Activated CD4-positive, alpha-beta T cell treated with anti-CD3 and anti-CD28 coated beads, Interleukin-2, amount 10 ng/mL, durations not matched to agents 24 days and 14 days (primary cell): ENCODE measurements around the gene MAPK14. TPM values are rescaled to one million over a fixed set of nuclear protein-coding genes. Genes with fewer than 3 reads are reported as not detected.
A peak's percentile ranks its signal among the peaks of the same experiment; 100 is the strongest.

ENCODE experiments used
- DNase-seq: peaks from one replicate; pipeline ENCODE4 v3.0.0; 2022
- H3K27ac Mint-ChIP-seq: one replicate; pipeline ENCODE4 v1.8.0; 2022; ENCODE audit warnings: mild to moderate bottlenecking, mixed read lengths
- H3K27me3 Mint-ChIP-seq: one replicate; pipeline ENCODE4 v1.8.0; 2022; ENCODE audit warnings: mixed read lengths
- H3K36me3 Mint-ChIP-seq: one replicate; pipeline ENCODE4 v1.8.0; 2022; ENCODE audit warnings: low read depth, mild to moderate bottlenecking, mixed read lengths
- H3K4me1 Mint-ChIP-seq: one replicate; pipeline ENCODE4 v1.8.0; 2021; ENCODE audit warnings: mixed read lengths
- H3K4me3 Mint-ChIP-seq: one replicate; pipeline ENCODE4 v1.8.0; 2022; ENCODE audit warnings: mild to moderate bottlenecking, moderate library complexity, mixed read lengths
- H3K9me3 Mint-ChIP-seq: one replicate; pipeline ENCODE4 v1.8.0; 2021; ENCODE audit warnings: mixed read lengths
- intact Hi-C: fragments of 100-400 bp; cut with micrococcal nuclease; formaldehyde crosslinking; loops from one replicate; pipeline ENCODE4 v1.15.1; 2023
- total RNA-seq: library from RNA; stranded (reverse); gene quantifications from 2 replicates; pipeline ENCODE4 v1.2.3, GENCODE V29; 2022

The MAPK14 gene
- total RNA-seq, 1 donor from 2014 or later, result 42.5 TPM

GRCh38 chr6:36050305-36050704, 22.7 kb downstream of the MAPK14 start:
- Mint-ChIP-seq H3K4me3 (no peak overlapping the region), H3K27me3 (no peaks in the 10 kb centered on the region), H3K9me3 (no peaks in the 10 kb centered on the region), H3K27ac (no peak overlapping the region), H3K36me3 (peaks cover 10% of the 10 kb centered on the region), H3K4me1 (peaks cover 9% of the 10 kb centered on the region)
- peak; percentile 61 for DNase-seq
- intact Hi-C loops, result no loop called here

GRCh38 chr6:36050947-36051710, 23.5 kb downstream of the MAPK14 start:
- no peaks in the 10 kb centered on the region for H3K27me3 Mint-ChIP-seq
- intact Hi-C loops, result no loop called here

GRCh38 chr6:36052097-36052496, 24.5 kb downstream of the MAPK14 start:
- peaks cover 15% of the 10 kb centered on the region for H3K36me3 Mint-ChIP-seq
- H3K9me3 Mint-ChIP-seq, result no peaks in the 10 kb centered on the region
- H3K4me1 Mint-ChIP-seq, result peaks cover 7% of the 10 kb centered on the region
- no peak overlapping the region for H3K27ac Mint-ChIP-seq
- no peak overlapping the region for H3K4me3 Mint-ChIP-seq
- no peaks in the 10 kb centered on the region for H3K27me3 Mint-ChIP-seq
- no peak for DNase-seq
- intact Hi-C loops, result no loop called here

More at GRCh38 chr6:36050947-36051710, 23.5 kb downstream of the MAPK14 start:
- DNase-seq, result no peak
- H3K4me1 Mint-ChIP-seq, result peaks cover 9% of the 10 kb centered on the region
- no peaks in the 10 kb centered on the region for H3K9me3 Mint-ChIP-seq
- peaks cover 14% of the 10 kb centered on the region for H3K36me3 Mint-ChIP-seq
- no peak overlapping the region for H3K27ac Mint-ChIP-seq
- H3K4me3 Mint-ChIP-seq, result no peak overlapping the region

- H3K36me3 Mint-ChIP-seq, result peaks cover 16% of the 10 kb centered on the region
- intact Hi-C loops, result no loop called here
- H3K9me3 Mint-ChIP-seq, result no peaks in the 10 kb centered on the region
- no peaks in the 10 kb centered on the region for H3K27me3 Mint-ChIP-seq
- H3K4me1 Mint-ChIP-seq, result peaks cover 5% of the 10 kb centered on the region
- DNase-seq, result no peak
- no peak overlapping the region for H3K27ac Mint-ChIP-seq
- H3K4me3 Mint-ChIP-seq, result no peak overlapping the region
Observed at GRCh38 chr6:36053878-36054277, 26.3 kb downstream of the MAPK14 start.

- peaks cover 5% of the 10 kb centered on the region for H3K4me1 Mint-ChIP-seq
- no peaks in the 10 kb centered on the region for H3K9me3 Mint-ChIP-seq
- H3K4me3 Mint-ChIP-seq, result no peak overlapping the region
- no peak overlapping the region for H3K27ac Mint-ChIP-seq
- H3K36me3 Mint-ChIP-seq, result peaks cover 18% of the 10 kb centered on the region
- intact Hi-C loops, result no loop called here
- no peaks in the 10 kb centered on the region for H3K27me3 Mint-ChIP-seq
- DNase-seq, result no peak
Observed at GRCh38 chr6:36054415-36054814, 26.8 kb downstream of the MAPK14 start.

- DNase-seq, result no peak
- Mint-ChIP-seq H3K27me3 (no peaks in the 10 kb centered on the region), H3K4me3 (no peak overlapping the region), H3K36me3 (peaks cover 23% of the 10 kb centered on the region), H3K27ac (peak overlapping the region; percentile 8), H3K9me3 (no peaks in the 10 kb centered on the region), H3K4me1 (peaks cover 5% of the 10 kb centered on the region)
- intact Hi-C loops, result no loop called here
Observed at GRCh38 chr6:36054956-36055355, 27.3 kb downstream of the MAPK14 start.

- Mint-ChIP-seq H3K36me3 (peaks cover 33% of the 10 kb centered on the region), H3K27ac (no peak overlapping the region), H3K4me3 (no peak overlapping the region), H3K9me3 (no peaks in the 10 kb centered on the region), H3K27me3 (no peaks in the 10 kb centered on the region), H3K4me1 (peaks cover 5% of the 10 kb centered on the region)
- no peak for DNase-seq
- intact Hi-C loops, result no loop called here
Observed at GRCh38 chr6:36056178-36056577, 28.6 kb downstream of the MAPK14 start.

- H3K27me3 Mint-ChIP-seq, result no peaks in the 10 kb centered on the region
- H3K4me3 Mint-ChIP-seq, result no peak overlapping the region
- no peaks in the 10 kb centered on the region for H3K9me3 Mint-ChIP-seq
- no peak for DNase-seq
- peaks cover 19% of the 10 kb centered on the region for H3K4me1 Mint-ChIP-seq
- intact Hi-C loops, result no loop called here
- H3K27ac Mint-ChIP-seq, result no peak overlapping the region
- H3K36me3 Mint-ChIP-seq, result peaks cover 42% of the 10 kb centered on the region
Observed at GRCh38 chr6:36061236-36061635, 33.6 kb downstream of the MAPK14 start.

GRCh38 chr6:36062247-36062646, 34.6 kb downstream of the MAPK14 start:
- H3K27me3 Mint-ChIP-seq, result no peaks in the 10 kb centered on the region
- H3K9me3 Mint-ChIP-seq, result no peaks in the 10 kb centered on the region
- intact Hi-C loops, result no loop called here
- no peak for DNase-seq
- no peak overlapping the region for H3K4me3 Mint-ChIP-seq
- no peak overlapping the region for H3K27ac Mint-ChIP-seq
- H3K36me3 Mint-ChIP-seq, result peaks cover 43% of the 10 kb centered on the region
- H3K4me1 Mint-ChIP-seq, result peaks cover 24% of the 10 kb centered on the region

- H3K4me1 Mint-ChIP-seq, result peaks cover 34% of the 10 kb centered on the region
- peaks cover 46% of the 10 kb centered on the region for H3K36me3 Mint-ChIP-seq
- H3K9me3 Mint-ChIP-seq, result no peaks in the 10 kb centered on the region
- no peak for DNase-seq
- intact Hi-C loops, result no loop called here
- H3K27ac Mint-ChIP-seq, result no peak overlapping the region
- no peaks in the 10 kb centered on the region for H3K27me3 Mint-ChIP-seq
- no peak overlapping the region for H3K4me3 Mint-ChIP-seq
Observed at GRCh38 chr6:36063318-36064060, 35.9 kb downstream of the MAPK14 start.

- peaks cover 38% of the 10 kb centered on the region for H3K36me3 Mint-ChIP-seq
- peak overlapping the region; percentile 17 for H3K27ac Mint-ChIP-seq
- DNase-seq, result no peak
- H3K4me1 Mint-ChIP-seq, result peaks cover 37% of the 10 kb centered on the region
- intact Hi-C loops, result no loop called here
- H3K9me3 Mint-ChIP-seq, result no peaks in the 10 kb centered on the region
- H3K4me3 Mint-ChIP-seq, result no peak overlapping the region
- no peaks in the 10 kb centered on the region for H3K27me3 Mint-ChIP-seq
Observed at GRCh38 chr6:36064770-36065396, 37.3 kb downstream of the MAPK14 start.

GRCh38 chr6:36065916-36066315, 38.3 kb downstream of the MAPK14 start:
- H3K4me3 Mint-ChIP-seq, result no peak overlapping the region
- intact Hi-C loops, result no loop called here
- H3K9me3 Mint-ChIP-seq, result no peaks in the 10 kb centered on the region
- H3K36me3 Mint-ChIP-seq, result peaks cover 30% of the 10 kb centered on the region
- H3K27ac Mint-ChIP-seq, result no peak overlapping the region
- no peaks in the 10 kb centered on the region for H3K27me3 Mint-ChIP-seq
- no peak for DNase-seq
- H3K4me1 Mint-ChIP-seq, result peaks cover 37% of the 10 kb centered on the region

- peaks cover 37% of the 10 kb centered on the region for H3K4me1 Mint-ChIP-seq
- no peak overlapping the region for H3K27ac Mint-ChIP-seq
Observed at GRCh38 chr6:36066817-36067216, 39.2 kb downstream of the MAPK14 start.

GRCh38 chr6:36067374-36068011, 39.9 kb downstream of the MAPK14 start:
- Mint-ChIP-seq H3K4me1 (peaks cover 37% of the 10 kb centered on the region), H3K27me3 (no peaks in the 10 kb centered on the region), H3K9me3 (no peaks in the 10 kb centered on the region), H3K4me3 (no peak overlapping the region), H3K27ac (peak overlapping the region; percentile 8), H3K36me3 (peaks cover 25% of the 10 kb centered on the region)
- intact Hi-C loops, result no loop called here
- no peak for DNase-seq

More at GRCh38 chr6:36066817-36067216, 39.2 kb downstream of the MAPK14 start:
- no peaks in the 10 kb centered on the region for H3K27me3 Mint-ChIP-seq
- DNase-seq, result no peak
- no peak overlapping the region for H3K4me3 Mint-ChIP-seq
- no peaks in the 10 kb centered on the region for H3K9me3 Mint-ChIP-seq
- H3K36me3 Mint-ChIP-seq, result peaks cover 26% of the 10 kb centered on the region
- intact Hi-C loops, result no loop called here
